HG03066 (cell line): ENCODE results near the gene ABR.
"Not testable (repeated sequence)": the region's sequence is repeated elsewhere in the genome, so short reads cannot be mapped to it uniquely, and the experiment has no call there.

Experiments used
- ATAC-seq: cut with Tn5 transposase; IDR thresholded peaks from one replicate; pipeline ENCODE4 v1.9.1; 2021; ENCODE audit warnings: low read depth; ENCODE audit not compliant: unreplicated experiment

Gene ABR

GRCh38 chr17:1099242-1099641 lies 80.5 kb downstream of the ABR start:
- ATAC-seq, result no peak

- not testable (repeated sequence) for ATAC-seq
Observed at GRCh38 chr17:1097972-1098744, 81.6 kb downstream of the ABR start.

GRCh38 chr17:1096215-1096614 lies 83.6 kb downstream of the ABR start:
- ATAC-seq, result no peak

- no peak for ATAC-seq
Observed at GRCh38 chr17:1095853-1096173, 84.0 kb downstream of the ABR start.

- no peak for ATAC-seq
Observed at GRCh38 chr17:1095090-1095852, 84.5 kb downstream of the ABR start.

- no peak for ATAC-seq
Observed at GRCh38 chr17:1094591-1094990, 85.2 kb downstream of the ABR start.

- ATAC-seq, result no peak
Observed at GRCh38 chr17:1091900-1092299, 87.9 kb downstream of the ABR start.

- no peak for ATAC-seq
Observed at GRCh38 chr17:1091190-1091534, 88.6 kb downstream of the ABR start.

GRCh38 chr17:1090465-1091189 lies 89.2 kb downstream of the ABR start:
- no peak for ATAC-seq

GRCh38 chr17:1089915-1090314 lies 89.9 kb downstream of the ABR start:
- ATAC-seq, result no peak

GRCh38 chr17:1087381-1088241 lies 92.2 kb downstream of the ABR start:
- ATAC-seq, result no peak

GRCh38 chr17:1083451-1084187 lies 96.2 kb downstream of the ABR start:
- ATAC-seq, result no peak

GRCh38 chr17:1082579-1082978 lies 97.2 kb downstream of the ABR start:
- ATAC-seq, result no peak

- no peak for ATAC-seq
Observed at GRCh38 chr17:1078831-1079561, 100.8 kb downstream of the ABR start.

GRCh38 chr17:1077986-1078711 lies 101.6 kb downstream of the ABR start:
- ATAC-seq, result no peak

- ATAC-seq, result no peak
Observed at GRCh38 chr17:1077581-1077985, 102.2 kb downstream of the ABR start.

- no peak for ATAC-seq
Observed at GRCh38 chr17:1076982-1077302, 102.8 kb downstream of the ABR start.

- no peak for ATAC-seq
Observed at GRCh38 chr17:1076299-1076981, 103.3 kb downstream of the ABR start.
